Cardiac septum (tissue), 1 donor: ENCODE results near the gene MAN1A2. TPM values are rescaled to one million over a fixed set of nuclear protein-coding genes. Genes with fewer than 3 reads are reported as not detected.

Experiments used
- DNase-seq: peaks from one replicate; pipeline ENCODE4 v3.0.0-alpha.2; 2020; ENCODE audit warnings: low spot score
- intact Hi-C: fragments of 100-400 bp; cut with DNase I; formaldehyde crosslinking; loops from one replicate; pipeline ENCODE4 v1.14.0; 2022
- total RNA-seq: library from RNA; stranded (reverse); fragmentation: NEBNext Ultra II Directional; extraction: Animal tissue kit (Norgen Biotek cat#: 25700); gene quantifications from one replicate; pipeline ENCODE4 v1.2.1, GENCODE V29; 2021
- donor health status: DM: no; HTN: no; CAD: no.

MAN1A2 gene
- total RNA-seq, 1 donor from 2014 or later, result 36.3 TPM

GRCh38 chr1:117388328-117388727 lies 21.1 kb downstream of the MAN1A2 start:
- no peak for DNase-seq
- intact Hi-C loops, result no loop called here

GRCh38 chr1:117389284-117389683 lies 22.0 kb downstream of the MAN1A2 start:
- intact Hi-C loops, result no loop called here
- DNase-seq, result no peak

GRCh38 chr1:117389779-117390178 lies 22.5 kb downstream of the MAN1A2 start:
- intact Hi-C loops, result no loop called here
- no peak for DNase-seq

GRCh38 chr1:117392771-117393170 lies 25.5 kb downstream of the MAN1A2 start:
- no peak for DNase-seq
- intact Hi-C loops, result no loop called here

- intact Hi-C loops, result no loop called here
- no peak for DNase-seq
Observed at GRCh38 chr1:117396074-117396473, 28.8 kb downstream of the MAN1A2 start.

- intact Hi-C loops, result no loop called here
- DNase-seq, result no peak
Observed at GRCh38 chr1:117396636-117397035, 29.4 kb downstream of the MAN1A2 start.

GRCh38 chr1:117398957-117399356 lies 31.7 kb downstream of the MAN1A2 start:
- DNase-seq, result no peak
- intact Hi-C loops, result no loop called here

- intact Hi-C loops, result no loop called here
- DNase-seq, result no peak
Observed at GRCh38 chr1:117401761-117402160, 34.5 kb downstream of the MAN1A2 start.

GRCh38 chr1:117403597-117403996 lies 36.3 kb downstream of the MAN1A2 start:
- DNase-seq, result no peak
- intact Hi-C loops, result no loop called here

GRCh38 chr1:117405042-117405441 lies 37.8 kb downstream of the MAN1A2 start:
- intact Hi-C loops, result no loop called here
- no peak for DNase-seq

- intact Hi-C loops, result no loop called here
Observed at GRCh38 chr1:117412472-117412871, 45.2 kb downstream of the MAN1A2 start.

GRCh38 chr1:117413412-117413811 lies 46.2 kb downstream of the MAN1A2 start:
- DNase-seq, result no peak
- intact Hi-C loops, result no loop called here

More at GRCh38 chr1:117412472-117412871, 45.2 kb downstream of the MAN1A2 start:
- no peak for DNase-seq

GRCh38 chr1:117414943-117415342 lies 47.7 kb downstream of the MAN1A2 start:
- no peak for DNase-seq
- intact Hi-C loops, result no loop called here

- intact Hi-C loops, result no loop called here
- DNase-seq, result no peak
Observed at GRCh38 chr1:117416004-117416403, 48.8 kb downstream of the MAN1A2 start.

GRCh38 chr1:117416546-117417125 lies 49.4 kb downstream of the MAN1A2 start:
- intact Hi-C loops, result no loop called here
- DNase-seq, result no peak

- intact Hi-C loops, result no loop called here
- DNase-seq, result no peak
Observed at GRCh38 chr1:117425050-117425734, 57.9 kb downstream of the MAN1A2 start.

- DNase-seq, result no peak
- intact Hi-C loops, result no loop called here
Observed at GRCh38 chr1:117427297-117427696, 60.0 kb downstream of the MAN1A2 start.

- no peak for DNase-seq
- intact Hi-C loops, result no loop called here
Observed at GRCh38 chr1:117433943-117434342, 66.7 kb downstream of the MAN1A2 start.

- DNase-seq, result no peak
- intact Hi-C loops, result no loop called here
Observed at GRCh38 chr1:117436513-117436912, 69.3 kb downstream of the MAN1A2 start.

- DNase-seq, result no peak
- intact Hi-C loops, result no loop called here
Observed at GRCh38 chr1:117447661-117448060, 80.4 kb downstream of the MAN1A2 start.

- intact Hi-C loops, result no loop called here
- DNase-seq, result no peak
Observed at GRCh38 chr1:117452216-117452615, 85.0 kb downstream of the MAN1A2 start.

- intact Hi-C loops, result no loop called here
- no peak for DNase-seq
Observed at GRCh38 chr1:117453958-117454357, 86.7 kb downstream of the MAN1A2 start.
